Central memory CD8-positive, alpha-beta T cell (primary cell): ENCODE results near the gene MORF4L1.
"Not testable (repeated sequence)": the region's sequence is repeated elsewhere in the genome, so short reads cannot be mapped to it uniquely, and the experiment has no call there.

Source experiments
- ATAC-seq: fragments of 150-1000 bp; cut with Tn5 transposase; replicated peaks from 2 replicates; pipeline ENCODE4 v1.10.0; 2022; ENCODE audit warnings: mild to moderate bottlenecking, moderate FRiP score, moderate number of reproducible peaks; ENCODE audit not compliant: poor library complexity, severe bottlenecking; ENCODE audit errors: extremely low read depth
- DNase-seq, 2 donors: peaks; one replicate each; pipeline ENCODE4 v3.0.0; 2021; ENCODE audit warnings: low spot score in 2 of 2
- H3K27ac Mint-ChIP-seq: one replicate; pipeline ENCODE4 v1.8.0; 2022; ENCODE audit warnings: low read depth, mild to moderate bottlenecking, moderate library complexity, mixed read lengths
- H3K27me3 Mint-ChIP-seq: one replicate; pipeline ENCODE4 v1.8.0; 2022; ENCODE audit warnings: mixed read lengths
- H3K36me3 Mint-ChIP-seq: one replicate; pipeline ENCODE4 v1.8.0; 2022; ENCODE audit warnings: mild to moderate bottlenecking, moderate library complexity, mixed read lengths; ENCODE audit not compliant: insufficient read depth
- H3K4me1 Mint-ChIP-seq: one replicate; pipeline ENCODE4 v1.8.0; 2022; ENCODE audit warnings: mixed read lengths
- H3K4me3 Mint-ChIP-seq: one replicate; pipeline ENCODE4 v1.8.0; 2022; ENCODE audit warnings: mild to moderate bottlenecking, moderate library complexity, mixed read lengths
- H3K9me3 Mint-ChIP-seq: one replicate; pipeline ENCODE4 v1.8.0; 2022; ENCODE audit warnings: mixed read lengths

MORF4L1 gene

DNA sequence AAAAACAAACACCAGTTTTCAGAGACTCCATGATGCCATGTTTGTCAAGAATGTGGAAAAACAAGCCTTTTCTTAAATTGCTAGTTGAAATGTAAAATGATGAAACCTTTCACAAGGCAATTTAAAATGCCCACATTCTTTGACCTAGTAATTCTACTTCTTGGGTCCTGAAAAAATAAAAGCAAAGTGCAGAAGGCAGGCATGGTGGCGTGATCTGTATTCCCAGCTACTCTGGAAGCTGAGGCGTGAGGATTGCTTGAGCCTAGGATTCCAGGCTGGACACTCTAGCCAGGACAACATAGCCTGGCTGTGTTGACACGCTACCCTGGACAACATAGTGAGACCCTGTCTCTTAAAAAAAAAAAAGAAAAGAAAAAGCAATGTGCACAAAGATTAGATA is 4.3 kb upstream of the MORF4L1 start:
- ATAC-seq (no peak), DNase-seq (no peak)
- Mint-ChIP-seq H3K27ac (no peak overlapping the region), H3K4me1 (no peaks in the 10 kb centered on the region), H3K9me3 (no peaks in the 10 kb centered on the region), H3K36me3 (peaks cover 16% of the 10 kb centered on the region), H3K4me3 (no peak overlapping the region), H3K27me3 (no peaks in the 10 kb centered on the region)

- Mint-ChIP-seq H3K4me1 (peaks cover 25% of the 10 kb centered on the region), H3K36me3 (peaks cover 28% of the 10 kb centered on the region), H3K4me3 (peak overlapping the region; percentile 100)
- DNase-seq, H3K27ac Mint-ChIP-seq, H3K27me3 Mint-ChIP-seq, ATAC-seq, H3K9me3 Mint-ChIP-seq: not testable (repeated sequence)
Measured at GRCh38 chr15:78871483-78872127, 1.1 kb upstream of the MORF4L1 start.

- peak overlapping the region; percentile 100 for H3K4me3 Mint-ChIP-seq
- DNase-seq: peak; percentile 75 to 87
- no peaks in the 10 kb centered on the region for H3K9me3 Mint-ChIP-seq
- peaks cover 31% of the 10 kb centered on the region for H3K36me3 Mint-ChIP-seq
- no peaks in the 10 kb centered on the region for H3K27me3 Mint-ChIP-seq
- peak; percentile 67 for ATAC-seq
- peak overlapping the region; percentile 100 for H3K27ac Mint-ChIP-seq
- H3K4me1 Mint-ChIP-seq: peaks cover 34% of the 10 kb centered on the region
Measured at GRCh38 chr15:78872972-78873792, 492 bp downstream of the MORF4L1 start.

- peak in 1 of 2 donors; percentile 44 for DNase-seq
- Mint-ChIP-seq H3K4me3 (peak overlapping the region; percentile 100), H3K36me3 (peaks cover 31% of the 10 kb centered on the region), H3K27me3 (no peaks in the 10 kb centered on the region), H3K9me3 (no peaks in the 10 kb centered on the region), H3K4me1 (peaks cover 39% of the 10 kb centered on the region), H3K27ac (peak overlapping the region; percentile 100)
- ATAC-seq: no peak
Measured at GRCh38 chr15:78873793-78874765, 1.4 kb downstream of the MORF4L1 start.

DNA sequence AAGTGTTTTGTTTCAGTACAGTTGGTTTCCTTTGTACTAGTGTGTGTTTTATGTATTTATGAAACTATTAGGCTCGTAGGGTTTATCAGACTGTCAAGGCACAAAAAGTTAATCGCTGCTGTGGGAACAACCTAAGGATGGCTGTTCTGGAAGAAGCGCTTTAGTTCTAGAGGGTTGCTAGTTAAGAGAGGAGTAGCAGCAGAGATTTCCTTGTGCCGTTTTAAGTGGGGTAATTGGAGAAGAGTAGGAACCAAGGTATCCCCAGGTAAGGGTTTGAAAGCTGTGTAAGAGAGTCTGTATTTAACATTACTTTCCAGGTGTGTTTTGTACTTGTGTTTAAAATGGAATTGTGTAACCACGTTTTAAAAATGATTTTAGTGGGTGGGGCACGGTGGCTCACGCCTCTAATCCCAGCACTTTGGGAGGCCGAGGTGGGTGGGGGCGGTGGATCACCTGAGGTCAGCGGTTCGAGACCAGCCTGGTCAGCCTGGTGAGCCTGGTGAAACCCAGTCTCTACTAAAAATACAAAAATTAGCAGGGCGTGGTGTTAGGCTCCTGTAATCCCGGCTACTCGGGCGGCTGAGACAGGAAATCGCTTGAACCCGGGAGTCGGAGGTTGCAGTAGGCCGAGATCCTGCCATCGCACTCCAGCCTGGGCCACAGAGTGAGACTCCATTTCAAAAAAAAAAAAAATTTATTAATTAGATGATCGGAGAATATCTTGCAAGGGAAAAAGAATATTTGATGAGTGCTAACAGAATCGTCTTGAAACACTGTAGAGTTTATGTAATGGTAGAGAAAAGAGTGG is 2.6 kb downstream of the MORF4L1 start:
- Mint-ChIP-seq H3K4me3 (peak overlapping the region; percentile 100), H3K9me3 (no peaks in the 10 kb centered on the region), H3K27me3 (no peaks in the 10 kb centered on the region), H3K36me3 (peaks cover 36% of the 10 kb centered on the region), H3K4me1 (peaks cover 47% of the 10 kb centered on the region), H3K27ac (peak overlapping the region; percentile 100)
- no peak for ATAC-seq
- no peak for DNase-seq

DNA sequence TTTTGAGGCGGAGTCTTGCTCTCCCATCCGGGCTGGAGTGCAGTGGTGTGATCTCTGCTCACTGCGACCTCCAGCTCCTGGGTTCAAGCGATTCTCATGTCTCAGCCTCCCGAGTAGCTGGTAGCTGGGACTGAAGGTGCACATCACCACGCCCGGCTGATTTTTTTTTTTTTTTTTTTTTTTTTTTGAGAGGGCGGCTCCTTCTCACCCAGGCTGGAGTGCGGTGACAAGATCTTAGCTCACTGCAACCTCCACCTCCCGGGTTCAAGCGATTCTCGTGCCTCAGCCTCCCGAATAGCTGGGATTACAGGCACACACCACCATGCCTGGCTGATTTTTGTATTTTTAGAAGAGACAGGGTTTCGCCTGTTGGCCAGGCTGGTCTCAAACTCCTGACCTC is 4.3 kb downstream of the MORF4L1 start:
- peaks cover 50% of the 10 kb centered on the region for H3K36me3 Mint-ChIP-seq
- peak overlapping the region; percentile 100 for H3K27ac Mint-ChIP-seq
- not testable (repeated sequence) for ATAC-seq, H3K27me3 Mint-ChIP-seq, DNase-seq, H3K9me3 Mint-ChIP-seq
- H3K4me3 Mint-ChIP-seq: peak overlapping the region; percentile 100
- H3K4me1 Mint-ChIP-seq: peaks cover 61% of the 10 kb centered on the region

GRCh38 chr15:78878356-78878755 is 5.7 kb downstream of the MORF4L1 start:
- ATAC-seq (no peak), DNase-seq (no peak)
- H3K9me3 Mint-ChIP-seq: no peaks in the 10 kb centered on the region
- H3K27ac Mint-ChIP-seq: peak overlapping the region; percentile 100
- peak overlapping the region; percentile 100 for H3K4me3 Mint-ChIP-seq
- no peaks in the 10 kb centered on the region for H3K27me3 Mint-ChIP-seq
- peaks cover 49% of the 10 kb centered on the region for H3K36me3 Mint-ChIP-seq
- H3K4me1 Mint-ChIP-seq: peaks cover 71% of the 10 kb centered on the region

DNA sequence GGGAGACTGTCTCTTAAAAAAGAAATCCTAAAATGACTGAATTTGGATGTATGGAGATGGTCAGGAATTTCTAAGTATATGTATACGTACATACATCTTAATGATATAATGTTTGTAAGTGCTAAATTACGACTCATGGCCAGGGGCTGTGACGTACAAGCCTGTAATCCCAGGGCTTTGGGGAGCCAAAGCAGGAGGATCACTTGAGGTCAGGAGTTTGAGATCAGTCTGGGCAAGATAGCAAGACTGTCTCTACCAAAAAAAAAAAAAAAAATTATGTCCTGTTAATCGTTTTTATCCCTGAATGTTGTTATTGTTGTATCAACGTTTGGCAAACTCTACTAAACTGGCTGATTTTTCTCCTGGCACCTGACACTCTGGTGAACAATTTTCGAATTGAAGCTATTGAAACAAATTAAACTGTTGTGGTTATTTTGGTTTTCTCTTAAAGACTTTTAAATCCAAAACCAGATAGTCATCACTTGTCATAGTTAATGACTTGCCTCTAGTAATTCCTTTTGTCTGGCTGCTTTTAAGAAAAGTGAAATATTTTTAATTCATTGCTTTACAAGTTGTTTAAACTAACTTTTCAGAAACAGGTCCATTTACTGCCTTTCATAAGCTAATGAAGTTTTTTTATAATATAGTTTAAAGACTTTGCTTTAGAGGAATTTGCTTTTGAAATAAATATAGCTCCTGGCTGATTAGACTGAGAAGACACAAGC is 7.0 kb downstream of the MORF4L1 start:
- peak overlapping the region; percentile 32 for H3K4me3 Mint-ChIP-seq
- no peak for DNase-seq
- no peak for ATAC-seq
- H3K36me3 Mint-ChIP-seq: peaks cover 53% of the 10 kb centered on the region
- peaks cover 65% of the 10 kb centered on the region for H3K4me1 Mint-ChIP-seq
- peak overlapping the region; percentile 44 for H3K27ac Mint-ChIP-seq
- H3K9me3 Mint-ChIP-seq: no peaks in the 10 kb centered on the region
- no peaks in the 10 kb centered on the region for H3K27me3 Mint-ChIP-seq

- Mint-ChIP-seq H3K36me3 (peaks cover 55% of the 10 kb centered on the region), H3K4me3 (peak overlapping the region; percentile 32), H3K4me1 (peaks cover 65% of the 10 kb centered on the region), H3K27me3 (no peaks in the 10 kb centered on the region), H3K9me3 (no peaks in the 10 kb centered on the region), H3K27ac (peak overlapping the region; percentile 44)
- no peak for ATAC-seq
- DNase-seq: no peak
Measured at GRCh38 chr15:78880242-78880533, 7.5 kb downstream of the MORF4L1 start.

GRCh38 chr15:78880813-78881212 is 8.1 kb downstream of the MORF4L1 start:
- Mint-ChIP-seq H3K27me3 (no peaks in the 10 kb centered on the region), H3K9me3 (no peaks in the 10 kb centered on the region), H3K4me3 (peak overlapping the region; percentile 32), H3K36me3 (peaks cover 61% of the 10 kb centered on the region), H3K4me1 (peaks cover 61% of the 10 kb centered on the region), H3K27ac (peak overlapping the region; percentile 44)
- ATAC-seq (no peak), DNase-seq (no peak)

GRCh38 chr15:78881681-78882080 is 9.0 kb downstream of the MORF4L1 start:
- H3K9me3 Mint-ChIP-seq: no peaks in the 10 kb centered on the region
- no peaks in the 10 kb centered on the region for H3K27me3 Mint-ChIP-seq
- H3K27ac Mint-ChIP-seq: no peak overlapping the region
- H3K4me1 Mint-ChIP-seq: peaks cover 64% of the 10 kb centered on the region
- no peak for ATAC-seq
- peak overlapping the region; percentile 36 for H3K4me3 Mint-ChIP-seq
- no peak for DNase-seq
- peaks cover 69% of the 10 kb centered on the region for H3K36me3 Mint-ChIP-seq
